ENCODE data around the gene ACOX3.
"Not testable (repeated sequence)": the region's sequence is repeated elsewhere in the genome, so short reads cannot be mapped to it uniquely, and the experiment has no call there.

Gene ACOX3

GRCh38 chr4:8386731-8387130, 53.8 kb downstream of the ACOX3 start:
- no peak for DNase-seq

- not testable (repeated sequence) for DNase-seq
Observed at GRCh38 chr4:8386131-8386530, 54.4 kb downstream of the ACOX3 start.

- no peak for DNase-seq
Observed at GRCh38 chr4:8385611-8386010, 54.9 kb downstream of the ACOX3 start.

GRCh38 chr4:8385106-8385505, 55.4 kb downstream of the ACOX3 start:
- DNase-seq: no peak

- DNase-seq: no peak
Observed at GRCh38 chr4:8384397-8385060, 56.0 kb downstream of the ACOX3 start.

- DNase-seq: no peak
Observed at GRCh38 chr4:8383451-8384160, 56.9 kb downstream of the ACOX3 start.

- no peak for DNase-seq
Observed at GRCh38 chr4:8383016-8383415, 57.5 kb downstream of the ACOX3 start.

GRCh38 chr4:8381814-8382581, 58.5 kb downstream of the ACOX3 start:
- DNase-seq: no peak

GRCh38 chr4:8380511-8381415, 59.8 kb downstream of the ACOX3 start:
- no peak for DNase-seq

GRCh38 chr4:8379771-8380170, 60.8 kb downstream of the ACOX3 start:
- no peak for DNase-seq

- no peak for DNase-seq
Observed at GRCh38 chr4:8379281-8379680, 61.2 kb downstream of the ACOX3 start.

- no peak for DNase-seq
Observed at GRCh38 chr4:8378776-8379175, 61.7 kb downstream of the ACOX3 start.

GRCh38 chr4:8378101-8378724, 62.3 kb downstream of the ACOX3 start:
- DNase-seq: no peak

- DNase-seq: no peak
Observed at GRCh38 chr4:8377103-8378075, 63.1 kb downstream of the ACOX3 start.

GRCh38 chr4:8376361-8377102, 64.0 kb downstream of the ACOX3 start:
- DNase-seq: no peak

- no peak for DNase-seq
Observed at GRCh38 chr4:8374851-8375649, 65.5 kb downstream of the ACOX3 start.

- no peak for DNase-seq
Observed at GRCh38 chr4:8373973-8374545, 66.5 kb downstream of the ACOX3 start.

GRCh38 chr4:8373270-8373972, 67.1 kb downstream of the ACOX3 start:
- no peak for DNase-seq
